GM18502 (cell line): ENCODE data around the gene TEX44.

ENCODE experiments used
- ATAC-seq: cut with Tn5 transposase; IDR thresholded peaks from one replicate; pipeline ENCODE4 v1.9.1; 2021; ENCODE audit warnings: mild to moderate bottlenecking; ENCODE audit not compliant: unreplicated experiment, poor library complexity

Gene TEX44

GRCh38 chr2:231604101-231604684 lies 11.5 kb downstream of the TEX44 start:
- peak; percentile 39 for ATAC-seq

- peak; percentile 87 for ATAC-seq
Measured at GRCh38 chr2:231604685-231605606, 12.3 kb downstream of the TEX44 start.

GRCh38 chr2:231605607-231606091 lies 13.0 kb downstream of the TEX44 start:
- no peak for ATAC-seq

- ATAC-seq: no peak
Measured at GRCh38 chr2:231606941-231607340, 14.3 kb downstream of the TEX44 start.

GRCh38 chr2:231611273-231612108 lies 18.8 kb downstream of the TEX44 start:
- no peak for ATAC-seq

GRCh38 chr2:231612109-231612455 lies 19.4 kb downstream of the TEX44 start:
- ATAC-seq: no peak

GRCh38 chr2:231612456-231613330 lies 20.0 kb downstream of the TEX44 start:
- peak; percentile 35 for ATAC-seq

- ATAC-seq: peak; percentile 11
Measured at GRCh38 chr2:231613331-231613662, 20.6 kb downstream of the TEX44 start.

- peak; percentile 67 for ATAC-seq
Measured at GRCh38 chr2:231613663-231614558, 21.2 kb downstream of the TEX44 start.

GRCh38 chr2:231614559-231615057 lies 21.9 kb downstream of the TEX44 start:
- ATAC-seq: peak; percentile 4

GRCh38 chr2:231615058-231615671 lies 22.5 kb downstream of the TEX44 start:
- ATAC-seq: no peak

- ATAC-seq: no peak
Measured at GRCh38 chr2:231616296-231616695, 23.6 kb downstream of the TEX44 start.

GRCh38 chr2:231617059-231617926 lies 24.6 kb downstream of the TEX44 start:
- no peak for ATAC-seq

GRCh38 chr2:231621051-231621879 lies 28.6 kb downstream of the TEX44 start:
- no peak for ATAC-seq

GRCh38 chr2:231622963-231623362 lies 30.3 kb downstream of the TEX44 start:
- no peak for ATAC-seq

- no peak for ATAC-seq
Measured at GRCh38 chr2:231626449-231626848, 33.8 kb downstream of the TEX44 start.
